OCI-LY3 (cell line): ENCODE measurements around the gene UBE2J1.
A peak's percentile ranks its signal among the peaks of the same experiment; 100 is the strongest.

Experiments
- H2AFZ ChIP-seq: fragments of 200-600, 300-600 bp; shearing (Covaris generic); 2 replicates; pipeline ENCODE4 v1.6.0; 2014; ENCODE audit warnings: antibody characterized with exemption, low read depth, low read length
- H3K27ac ChIP-seq: fragments of 200-600, 300-600 bp; sonication (generic); 2 replicates; pipeline ENCODE4 v1.5.1; 2014; ENCODE audit warnings: mild to moderate bottlenecking, low read length, moderate library complexity, mixed read lengths
- H3K27me3 ChIP-seq: fragments of 200-600, 300-600 bp; sonication (generic); 2 replicates; pipeline ENCODE4 v1.6.1; 2014; ENCODE audit warnings: low read depth, low read length, mixed read lengths
- H3K36me3 ChIP-seq: fragments of 200-600, 300-600 bp; sonication (generic); replicated peaks from 2 replicates; pipeline ENCODE3; 2014; ENCODE audit warnings: low read depth, low read length, mixed read lengths
- H3K4me1 ChIP-seq: fragments of 300-600, 200-600 bp; sonication (generic); 2 replicates; pipeline ENCODE4 v1.6.1; 2014; ENCODE audit warnings: low read length, mixed read lengths
- H3K4me2 ChIP-seq: fragments of 200-600, 300-600 bp; sonication (generic); 2 replicates; pipeline ENCODE4 v1.6.1; 2014; ENCODE audit warnings: low read length, mixed read lengths
- H3K4me3 ChIP-seq: fragments of 300-600, 200-600 bp; sonication (generic); 2 replicates; pipeline ENCODE4 v1.5.1; 2014; ENCODE audit warnings: antibody characterized with exemption, mild to moderate bottlenecking, low read length, moderate library complexity
- H3K79me2 ChIP-seq: fragments of 300-600, 200-600 bp; shearing (Covaris generic); 2 replicates; pipeline ENCODE4 v1.6.1; 2014; ENCODE audit warnings: mild to moderate bottlenecking, low read length, mixed read lengths
- H3K9ac ChIP-seq: fragments of 300-600, 200-600 bp; shearing (Covaris generic); 2 replicates; pipeline ENCODE4 v1.6.0; 2014; ENCODE audit warnings: mild to moderate bottlenecking, low read length, moderate library complexity
- H3K9me3 ChIP-seq: fragments of 200-600, 300-600 bp; shearing (Covaris generic); 2 replicates; pipeline ENCODE4 v1.6.1; 2014; ENCODE audit warnings: low read length, mixed read lengths; ENCODE audit not compliant: insufficient read depth
- H4K20me1 ChIP-seq: fragments of 200-600, 300-600 bp; sonication (generic); 2 replicates; pipeline ENCODE4 v1.6.1; 2016; ENCODE audit warnings: low read length, mixed read lengths; ENCODE audit not compliant: insufficient read depth
- EZH2phosphoT487 ChIP-seq: fragments of 200-600 bp; shearing (Covaris generic); IDR thresholded peaks from 2 replicates; pipeline ENCODE4 v1.6.1; 2018; ENCODE audit warnings: antibody characterized with exemption, mixed run types, low read depth
- TF ChIP-seq, protein P1 (sequence below): fragments of 200-600, 300-600 bp; sonication (generic); IDR thresholded peaks from 2 replicates; pipeline ENCODE4 v1.5.1; 2014; ENCODE audit warnings: antibody characterized with exemption, low read length, low read depth

UBE2J1 gene

DNA sequence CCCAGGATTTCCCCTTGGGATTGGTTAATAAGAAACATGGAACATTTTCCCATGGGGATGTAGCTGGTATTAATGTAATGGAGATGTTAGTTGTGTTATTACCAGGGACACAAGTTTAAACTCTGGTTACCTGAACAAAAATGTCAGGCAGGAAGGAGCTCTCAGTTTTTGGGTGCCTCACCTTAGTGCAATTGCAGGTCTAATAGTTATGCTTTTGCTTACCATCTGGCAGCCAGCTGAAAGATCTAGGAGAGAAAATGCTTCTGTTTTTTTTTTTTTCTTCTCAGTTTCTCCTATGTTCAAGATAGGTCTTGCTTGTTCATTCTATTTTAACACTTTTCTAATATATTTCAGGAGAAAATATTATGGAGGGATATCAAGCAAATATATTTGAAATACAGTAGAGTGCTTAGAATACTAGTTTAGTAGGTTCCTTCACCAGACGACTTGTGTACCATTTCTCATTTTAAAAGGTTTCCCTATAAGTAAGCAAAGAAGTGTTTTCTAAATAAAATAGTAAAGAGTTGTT, 4.2 kb upstream of the UBE2J1 start:
- peak overlapping the region; percentile 51 for H3K27ac ChIP-seq
- H3K79me2 ChIP-seq = peaks cover 17% of the 10 kb centered on the region
- no peak for TF ChIP-seq EZH2phosphoT487
- TF ChIP-seq, protein P1, sequence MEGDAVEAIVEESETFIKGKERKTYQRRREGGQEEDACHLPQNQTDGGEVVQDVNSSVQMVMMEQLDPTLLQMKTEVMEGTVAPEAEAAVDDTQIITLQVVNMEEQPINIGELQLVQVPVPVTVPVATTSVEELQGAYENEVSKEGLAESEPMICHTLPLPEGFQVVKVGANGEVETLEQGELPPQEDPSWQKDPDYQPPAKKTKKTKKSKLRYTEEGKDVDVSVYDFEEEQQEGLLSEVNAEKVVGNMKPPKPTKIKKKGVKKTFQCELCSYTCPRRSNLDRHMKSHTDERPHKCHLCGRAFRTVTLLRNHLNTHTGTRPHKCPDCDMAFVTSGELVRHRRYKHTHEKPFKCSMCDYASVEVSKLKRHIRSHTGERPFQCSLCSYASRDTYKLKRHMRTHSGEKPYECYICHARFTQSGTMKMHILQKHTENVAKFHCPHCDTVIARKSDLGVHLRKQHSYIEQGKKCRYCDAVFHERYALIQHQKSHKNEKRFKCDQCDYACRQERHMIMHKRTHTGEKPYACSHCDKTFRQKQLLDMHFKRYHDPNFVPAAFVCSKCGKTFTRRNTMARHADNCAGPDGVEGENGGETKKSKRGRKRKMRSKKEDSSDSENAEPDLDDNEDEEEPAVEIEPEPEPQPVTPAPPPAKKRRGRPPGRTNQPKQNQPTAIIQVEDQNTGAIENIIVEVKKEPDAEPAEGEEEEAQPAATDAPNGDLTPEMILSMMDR = no peak
- peak overlapping the region; percentile 34 for H3K9ac ChIP-seq
- no peak overlapping the region; the same call in 1 of the 2 replicates for H2AFZ ChIP-seq
- peak overlapping the region; percentile 64 for H3K4me3 ChIP-seq
- peak overlapping the region; percentile 74 for H3K4me2 ChIP-seq
- peaks cover 53% of the 10 kb centered on the region for H3K4me1 ChIP-seq
- H4K20me1 ChIP-seq = no peaks in the 10 kb centered on the region
- no peaks in the 10 kb centered on the region for H3K27me3 ChIP-seq
- no peaks in the 10 kb centered on the region for H3K36me3 ChIP-seq
- no peaks in the 10 kb centered on the region for H3K9me3 ChIP-seq

DNA sequence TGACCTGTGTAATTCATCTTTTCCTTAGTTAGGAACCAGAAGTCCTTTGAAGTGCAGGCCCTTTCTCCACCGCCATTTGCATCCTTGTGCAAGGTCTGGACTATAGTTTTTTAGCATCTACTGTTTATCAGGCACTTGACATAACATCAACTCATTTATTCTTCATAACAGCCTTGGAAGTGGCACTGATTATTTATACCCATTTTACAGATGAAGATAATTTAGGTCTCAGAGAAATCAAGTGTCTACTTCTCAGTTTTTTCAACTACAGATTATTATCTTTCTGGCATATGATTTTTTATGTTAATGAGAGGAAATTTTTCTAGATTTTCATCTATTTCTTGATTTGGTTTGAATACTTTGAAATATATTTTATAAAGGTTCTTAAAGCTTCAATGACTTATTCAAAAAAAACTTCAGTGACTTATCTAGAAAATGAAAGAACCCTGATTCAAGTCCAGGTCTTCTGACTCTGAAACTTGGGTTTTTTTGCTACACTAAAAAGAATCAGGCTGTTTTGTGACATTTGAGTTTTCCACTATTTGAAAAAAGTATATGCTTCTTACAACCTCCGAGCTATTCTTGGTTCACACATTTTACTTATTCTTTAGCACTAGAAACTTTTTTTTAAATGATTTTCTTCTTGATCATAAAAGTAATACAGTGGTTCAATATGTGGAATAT, 3.1 kb upstream of the UBE2J1 start:
- H3K4me1 ChIP-seq = peaks cover 57% of the 10 kb centered on the region
- H2AFZ ChIP-seq = no peak overlapping the region
- no peaks in the 10 kb centered on the region for H3K27me3 ChIP-seq
- H3K4me2 ChIP-seq = 0 out of 2 replicates have a peak overlapping the region, but pooled peaks have one; percentile 1
- H3K9me3 ChIP-seq = no peaks in the 10 kb centered on the region
- H3K36me3 ChIP-seq = no peaks in the 10 kb centered on the region
- TF ChIP-seq, protein P1 = no peak
- no peak for TF ChIP-seq EZH2phosphoT487
- H3K9ac ChIP-seq = no peak overlapping the region
- H3K79me2 ChIP-seq = peaks cover 24% of the 10 kb centered on the region
- H4K20me1 ChIP-seq = no peaks in the 10 kb centered on the region
- no peak overlapping the region for H3K4me3 ChIP-seq
- H3K27ac ChIP-seq = 0 out of 2 replicates have a peak overlapping the region, but pooled peaks have one; percentile 12

DNA sequence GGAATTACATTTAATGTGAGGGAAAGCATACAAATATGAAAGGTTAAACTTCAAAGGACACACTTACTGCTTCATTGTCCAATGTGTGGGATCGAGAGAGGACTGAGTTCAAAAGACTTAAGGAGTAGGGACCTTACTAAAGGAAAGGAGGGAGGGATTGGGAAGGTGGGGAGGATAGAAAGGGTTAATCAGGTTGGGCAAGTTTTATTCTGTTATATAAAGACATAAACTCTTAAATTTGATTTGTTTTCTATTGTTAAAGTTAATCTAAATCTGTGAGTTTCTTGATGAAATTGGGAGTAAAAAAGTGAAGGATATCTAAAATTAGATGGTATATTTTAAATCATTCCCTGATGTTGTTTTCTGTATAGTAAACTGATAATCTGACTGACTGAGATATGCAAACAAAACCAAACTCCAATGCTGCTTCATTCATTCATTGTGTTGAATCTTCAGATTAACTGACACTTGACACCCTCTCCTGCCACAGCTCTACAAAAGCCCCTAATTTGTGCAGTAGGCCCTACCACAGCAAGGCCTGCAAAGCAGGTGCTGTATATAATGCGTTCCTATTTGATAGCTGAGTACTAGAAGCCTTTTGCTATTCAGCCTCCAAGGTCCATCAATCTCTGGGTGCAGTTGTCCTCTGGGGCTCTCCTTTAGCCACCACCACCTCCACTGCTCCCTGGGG, 1.3 kb upstream of the UBE2J1 start:
- peak overlapping the region; percentile 93 for H3K4me3 ChIP-seq
- peaks cover 40% of the 10 kb centered on the region for H3K79me2 ChIP-seq
- H3K9me3 ChIP-seq = no peaks in the 10 kb centered on the region
- H3K4me1 ChIP-seq = peaks cover 63% of the 10 kb centered on the region
- peaks cover 15% of the 10 kb centered on the region for H4K20me1 ChIP-seq
- peak overlapping the region; percentile 86 for H3K4me2 ChIP-seq
- no peaks in the 10 kb centered on the region for H3K27me3 ChIP-seq
- H3K36me3 ChIP-seq = peaks cover 11% of the 10 kb centered on the region
- no peak overlapping the region for H2AFZ ChIP-seq
- TF ChIP-seq EZH2phosphoT487 = no peak
- TF ChIP-seq, protein P1 = no peak
- peak overlapping the region; percentile 85 for H3K9ac ChIP-seq
- H3K27ac ChIP-seq = no peak overlapping the region

- Histone ChIP-seq H3K9ac (peak overlapping the region; percentile 85), H3K27me3 (no peaks in the 10 kb centered on the region), H3K4me1 (peaks cover 62% of the 10 kb centered on the region), H3K9me3 (no peaks in the 10 kb centered on the region), H3K4me3 (peak overlapping the region; percentile 93), H3K27ac (peak overlapping the region; percentile 66), H3K36me3 (peaks cover 11% of the 10 kb centered on the region), H3K79me2 (peaks cover 47% of the 10 kb centered on the region), H2AFZ (peak overlapping the region; percentile 73; the same call in 1 of the 2 replicates), H3K4me2 (peak overlapping the region; percentile 86), H4K20me1 (peaks cover 22% of the 10 kb centered on the region)
- no peak for TF ChIP-seq EZH2phosphoT487
- TF ChIP-seq, protein P1 = no peak
Measured at GRCh38 chr6:89353118-89353556, 615 bp upstream of the UBE2J1 start.
